ENCODE results near the gene SHTN1.

Gene SHTN1

DNA sequence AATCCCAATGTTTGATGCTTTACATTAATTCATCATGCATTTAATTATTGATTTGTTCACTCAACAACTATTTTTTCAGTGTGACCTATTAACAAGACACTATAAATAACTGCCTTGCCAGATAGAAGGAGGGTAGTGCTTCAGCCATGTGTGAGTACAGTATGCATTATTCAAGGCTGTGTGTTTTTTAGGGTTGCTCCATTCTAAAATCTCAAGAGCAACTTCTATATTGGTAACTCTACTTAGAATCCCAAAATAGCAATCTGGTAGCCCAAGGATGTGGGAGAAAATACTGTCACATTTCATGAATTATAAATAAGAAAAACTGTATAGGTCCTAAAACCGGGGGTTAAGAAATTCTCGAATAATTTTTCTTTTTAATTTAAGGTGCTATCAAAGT, 85.8 kb downstream of the SHTN1 start:
- no peak for TF ChIP-seq TCF4 (CRISPR knock-in tag; IDR thresholded peaks at IDR 0.05; ENCODE audit: borderline replicate concordance)
- TF ChIP-seq CSDC2 (CRISPR knock-in tag; IDR thresholded peaks at IDR 0.05): no peak
- no peak for TF ChIP-seq PPARA (CRISPR knock-in tag; IDR thresholded peaks at IDR 0.05; ENCODE audit: borderline replicate concordance)
- no peak for TF ChIP-seq ZFP30 (CRISPR knock-in tag; IDR thresholded peaks at IDR 0.05)
- TF ChIP-seq BACH2 (CRISPR knock-in tag; IDR thresholded peaks at IDR 0.05; ENCODE audit: borderline replicate concordance): no peak
- TF ChIP-seq, protein P1, sequence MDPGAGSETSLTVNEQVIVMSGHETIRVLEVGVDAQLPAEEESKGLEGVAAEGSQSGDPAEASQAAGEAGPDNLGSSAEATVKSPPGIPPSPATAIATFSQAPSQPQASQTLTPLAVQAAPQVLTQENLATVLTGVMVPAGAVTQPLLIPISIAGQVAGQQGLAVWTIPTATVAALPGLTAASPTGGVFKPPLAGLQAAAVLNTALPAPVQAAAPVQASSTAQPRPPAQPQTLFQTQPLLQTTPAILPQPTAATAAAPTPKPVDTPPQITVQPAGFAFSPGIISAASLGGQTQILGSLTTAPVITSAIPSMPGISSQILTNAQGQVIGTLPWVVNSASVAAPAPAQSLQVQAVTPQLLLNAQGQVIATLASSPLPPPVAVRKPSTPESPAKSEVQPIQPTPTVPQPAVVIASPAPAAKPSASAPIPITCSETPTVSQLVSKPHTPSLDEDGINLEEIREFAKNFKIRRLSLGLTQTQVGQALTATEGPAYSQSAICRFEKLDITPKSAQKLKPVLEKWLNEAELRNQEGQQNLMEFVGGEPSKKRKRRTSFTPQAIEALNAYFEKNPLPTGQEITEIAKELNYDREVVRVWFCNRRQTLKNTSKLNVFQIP (CRISPR knock-in tag; IDR thresholded peaks at IDR 0.05; ENCODE audit: borderline replicate concordance, low read depth): no peak
- TF ChIP-seq TOX (CRISPR knock-in tag; IDR thresholded peaks at IDR 0.05; ENCODE audit: borderline replicate concordance): no peak
- TF ChIP-seq ZFP3 (CRISPR knock-in tag; IDR thresholded peaks at IDR 0.05): no peak
- no peak for TF ChIP-seq ESRRG (CRISPR knock-in tag; IDR thresholded peaks at IDR 0.05)
- TF ChIP-seq, protein P2, sequence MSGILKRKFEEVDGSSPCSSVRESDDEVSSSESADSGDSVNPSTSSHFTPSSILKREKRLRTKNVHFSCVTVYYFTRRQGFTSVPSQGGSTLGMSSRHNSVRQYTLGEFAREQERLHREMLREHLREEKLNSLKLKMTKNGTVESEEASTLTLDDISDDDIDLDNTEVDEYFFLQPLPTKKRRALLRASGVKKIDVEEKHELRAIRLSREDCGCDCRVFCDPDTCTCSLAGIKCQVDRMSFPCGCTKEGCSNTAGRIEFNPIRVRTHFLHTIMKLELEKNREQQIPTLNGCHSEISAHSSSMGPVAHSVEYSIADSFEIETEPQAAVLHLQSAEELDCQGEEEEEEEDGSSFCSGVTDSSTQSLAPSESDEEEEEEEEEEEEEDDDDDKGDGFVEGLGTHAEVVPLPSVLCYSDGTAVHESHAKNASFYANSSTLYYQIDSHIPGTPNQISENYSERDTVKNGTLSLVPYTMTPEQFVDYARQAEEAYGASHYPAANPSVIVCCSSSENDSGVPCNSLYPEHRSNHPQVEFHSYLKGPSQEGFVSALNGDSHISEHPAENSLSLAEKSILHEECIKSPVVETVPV (CRISPR knock-in tag; IDR thresholded peaks at IDR 0.05): no peak
- TF ChIP-seq ISL1 (CRISPR knock-in tag; IDR thresholded peaks at IDR 0.05): no peak
- TF ChIP-seq PATZ1 (CRISPR knock-in tag; IDR thresholded peaks at IDR 0.05; ENCODE audit: borderline replicate concordance): no peak
- no peak for TF ChIP-seq ARNTL (CRISPR knock-in tag; IDR thresholded peaks at IDR 0.05; ENCODE audit: borderline replicate concordance, low read depth)
- no peak for TF ChIP-seq ZNF565 (CRISPR knock-in tag; conservative IDR thresholded peaks at IDR 0.05; ENCODE audit: low read depth)
- no peak for TF ChIP-seq GLIS3 (CRISPR knock-in tag; IDR thresholded peaks at IDR 0.05)
- TF ChIP-seq TSHZ2 (CRISPR knock-in tag; IDR thresholded peaks at IDR 0.05): no peak
- TF ChIP-seq OSR1 (CRISPR knock-in tag; IDR thresholded peaks at IDR 0.05): no peak
- no peak for TF ChIP-seq ZNF70 (CRISPR knock-in tag; IDR thresholded peaks at IDR 0.05)
- ATAC-seq: no peak

DNA sequence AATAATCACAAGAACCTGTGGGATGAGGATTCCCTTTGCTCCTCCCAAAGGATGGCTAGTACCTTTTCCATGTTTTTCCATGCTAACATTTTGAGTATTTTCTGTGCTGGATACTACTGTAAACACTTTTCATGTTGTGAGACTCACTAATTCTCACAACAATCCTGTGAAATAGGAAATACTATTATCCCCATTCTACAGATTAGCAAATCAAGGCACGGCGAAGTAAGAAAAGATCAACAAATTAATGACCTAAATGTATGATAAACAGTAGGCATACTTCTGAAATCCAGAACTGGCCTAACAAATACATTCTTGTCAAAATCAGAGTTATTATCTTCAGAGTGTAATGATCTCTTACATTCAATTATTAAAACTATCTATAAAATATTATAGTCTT, 86.4 kb downstream of the SHTN1 start:
- ATAC-seq: no peak
- no peak for TF ChIP-seq PATZ1 (CRISPR knock-in tag; IDR thresholded peaks at IDR 0.05; ENCODE audit: borderline replicate concordance)
- TF ChIP-seq SNAI2 (CRISPR knock-in tag; IDR thresholded peaks at IDR 0.05): no peak
- TF ChIP-seq TOX (CRISPR knock-in tag; IDR thresholded peaks at IDR 0.05; ENCODE audit: borderline replicate concordance): no peak
- no peak for TF ChIP-seq CSDC2 (CRISPR knock-in tag; IDR thresholded peaks at IDR 0.05)
- TF ChIP-seq ZNF8 (CRISPR knock-in tag; IDR thresholded peaks at IDR 0.05): no peak
- TF ChIP-seq ZNF70 (CRISPR knock-in tag; IDR thresholded peaks at IDR 0.05): no peak
- TF ChIP-seq ZFP30 (CRISPR knock-in tag; IDR thresholded peaks at IDR 0.05): no peak
- no peak for TF ChIP-seq BACH2 (CRISPR knock-in tag; IDR thresholded peaks at IDR 0.05; ENCODE audit: borderline replicate concordance)
- no peak for TF ChIP-seq ZFP3 (CRISPR knock-in tag; IDR thresholded peaks at IDR 0.05)
- no peak for TF ChIP-seq ZC3H10 (CRISPR knock-in tag; IDR thresholded peaks at IDR 0.05)
- no peak for TF ChIP-seq GLIS3 (CRISPR knock-in tag; IDR thresholded peaks at IDR 0.05)
- no peak for TF ChIP-seq ARNTL (CRISPR knock-in tag; IDR thresholded peaks at IDR 0.05; ENCODE audit: borderline replicate concordance, low read depth)
- no peak for TF ChIP-seq OSR1 (CRISPR knock-in tag; IDR thresholded peaks at IDR 0.05)
- TF ChIP-seq, protein P1 (CRISPR knock-in tag; IDR thresholded peaks at IDR 0.05; ENCODE audit: borderline replicate concordance, low read depth): no peak

Data from SK-N-SH treated with all-trans-retinoic acid at 6 μM for 48 hours (cell line).